ENCODE data around the gene KCNH1.
"Not testable (repeated sequence)": the region's sequence is repeated elsewhere in the genome, so short reads cannot be mapped to it uniquely, and the experiment has no call there.

KCNH1 gene

DNA sequence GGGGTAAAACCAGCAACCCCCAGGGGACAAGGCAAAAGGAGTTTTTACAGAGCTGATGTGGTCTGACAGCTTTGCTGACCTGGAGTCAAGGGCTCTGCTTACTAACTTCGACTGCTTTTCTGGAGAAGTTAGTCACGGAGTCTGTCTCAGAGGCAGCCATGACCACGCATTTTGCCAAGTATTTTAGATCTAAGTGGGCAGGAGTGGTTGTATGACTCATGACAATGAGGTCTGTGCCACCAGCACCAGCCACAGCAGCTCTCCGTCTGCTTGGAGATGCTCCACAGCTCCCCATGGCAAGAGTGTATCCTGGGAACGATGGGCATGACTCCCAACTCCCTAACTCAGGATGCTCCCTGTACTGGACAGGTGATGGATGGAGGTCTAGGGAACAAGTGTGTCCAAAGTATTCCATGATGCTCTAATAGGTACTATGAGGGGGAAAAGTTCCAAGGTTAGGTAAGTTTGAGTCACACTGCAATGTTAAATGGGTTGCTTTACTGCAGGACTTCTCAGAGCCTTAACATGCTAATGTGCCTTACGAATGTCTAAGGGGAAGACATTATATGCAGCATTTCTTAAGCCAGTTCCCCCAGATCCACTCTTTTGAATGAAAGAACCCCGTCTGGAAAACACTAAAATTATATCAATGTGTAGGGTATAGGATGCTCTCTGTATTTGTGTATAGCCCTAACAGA lies 446.2 kb downstream of the KCNH1 start:
- intact Hi-C loops (cut with DNase I), result no loop called here

DNA sequence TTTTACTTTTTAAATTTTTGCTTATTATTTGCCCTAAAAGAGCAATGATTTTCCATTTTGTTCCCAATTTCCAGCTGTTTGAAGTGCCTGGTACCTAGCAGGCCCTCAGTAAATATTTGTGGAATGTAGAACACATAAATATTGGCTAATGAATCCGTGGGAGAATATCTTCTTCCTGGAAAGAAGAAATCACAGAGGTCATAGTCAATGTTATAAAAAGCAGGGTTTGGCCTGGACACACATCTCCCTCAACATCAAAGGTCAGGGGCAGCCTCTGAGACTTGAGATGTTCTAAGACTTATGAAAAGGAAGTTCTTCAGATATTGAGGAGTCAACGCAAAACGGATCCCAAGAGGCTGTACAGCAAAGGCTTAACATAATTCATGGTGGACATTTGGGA lies 447.1 kb downstream of the KCNH1 start:
- DNase-seq, result no peak
- intact Hi-C loops (cut with DNase I), result no loop called here

More for the DNA sequence above, 446.2 kb downstream of the KCNH1 start:
- peak in 34 of 42 donors; percentile 20 to 87 (median 48) for DNase-seq

DNA sequence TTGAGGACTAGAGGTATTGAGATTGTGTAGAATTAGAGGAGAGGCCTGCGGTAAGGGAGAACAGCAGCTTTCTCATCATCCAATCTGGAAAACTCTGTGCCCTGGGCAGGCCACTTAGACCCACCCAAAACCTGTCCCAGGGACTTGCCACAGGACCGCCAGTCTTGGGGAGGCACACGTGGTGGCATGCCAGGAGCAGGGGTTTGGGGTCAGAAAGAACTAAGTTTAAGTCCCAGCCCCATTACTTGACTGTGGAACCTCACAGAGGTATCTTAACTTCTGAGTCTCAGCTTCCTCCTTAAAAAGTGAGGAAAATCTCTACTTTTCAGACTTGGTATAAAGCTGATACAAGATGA lies 448.7 kb downstream of the KCNH1 start:
- no peak for DNase-seq
- intact Hi-C loops (cut with DNase I), result no loop called here

DNA sequence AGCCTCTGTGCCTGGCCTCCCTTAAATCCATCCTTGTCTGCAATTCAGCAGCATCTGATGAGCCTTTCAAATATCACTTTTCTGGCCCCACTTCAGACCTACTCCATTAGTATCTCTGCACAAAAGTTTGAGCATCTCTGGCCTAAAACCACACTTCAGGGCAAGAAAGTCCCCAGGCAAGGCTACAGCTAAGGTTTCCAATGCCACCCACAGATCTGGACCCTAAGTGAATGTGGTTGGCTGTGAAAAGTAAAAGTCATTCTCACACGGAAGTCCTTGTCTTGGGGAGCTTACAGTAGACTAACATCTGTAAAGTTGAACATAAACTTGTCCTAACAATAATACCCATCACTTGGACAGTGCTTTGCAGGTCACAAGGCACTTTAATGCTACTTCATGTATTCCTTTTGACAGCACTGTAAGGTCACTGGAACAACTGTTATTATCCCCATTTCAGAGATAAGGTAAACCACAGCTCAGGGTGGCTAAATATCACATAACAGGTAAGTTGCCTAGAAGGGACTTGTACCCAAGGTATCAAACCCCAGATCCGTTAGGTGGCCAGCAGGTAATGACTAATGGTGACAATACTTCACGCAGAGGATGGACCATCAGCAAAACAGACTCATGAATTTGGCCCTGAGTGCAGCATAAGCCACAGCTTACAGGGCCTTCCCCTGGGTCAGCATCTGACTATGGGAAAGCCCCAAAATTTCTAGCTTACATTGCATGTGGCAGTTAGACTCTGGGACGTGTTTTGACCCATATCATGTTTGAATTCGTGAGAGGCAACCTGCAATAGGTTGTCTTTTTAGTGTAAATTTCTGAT lies 449.3 kb downstream of the KCNH1 start:
- intact Hi-C loops (cut with DNase I), result no loop called here

DNA sequence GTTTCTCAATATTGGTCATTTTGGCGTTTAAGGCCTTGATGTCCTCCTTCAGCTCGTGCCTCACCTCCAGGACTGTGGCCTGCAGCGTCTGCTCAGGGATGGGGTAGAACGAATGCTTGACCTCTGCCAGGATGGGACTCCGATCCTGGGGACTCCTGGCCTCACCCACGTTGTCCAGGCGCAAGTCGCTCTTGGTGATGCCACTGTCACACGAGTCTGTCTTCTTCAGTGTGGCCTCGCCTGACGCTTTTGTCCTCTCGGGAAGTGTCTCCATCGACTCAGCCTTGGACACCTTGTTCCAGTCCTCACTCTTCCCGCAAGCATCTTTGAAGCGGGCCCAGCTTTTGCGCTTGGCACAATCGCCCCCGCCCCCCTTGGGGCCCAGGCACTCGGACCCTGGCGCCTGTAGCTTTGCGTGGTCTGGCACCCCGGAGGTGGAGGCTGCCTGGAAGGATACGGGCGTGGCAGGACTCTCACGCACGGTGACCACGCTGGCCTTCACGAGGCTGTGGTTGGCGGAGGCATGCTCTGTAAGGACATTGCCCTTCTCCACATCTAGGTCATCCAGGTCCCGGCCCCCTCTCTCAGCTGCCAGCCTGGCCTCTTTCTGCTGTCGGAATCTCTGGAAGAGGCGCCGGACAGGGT lies 450.4 kb downstream of the KCNH1 start:
- intact Hi-C loops (cut with DNase I), result no loop called here
- no peak for DNase-seq

More for the DNA sequence above, 449.3 kb downstream of the KCNH1 start:
- DNase-seq, result no peak

DNA sequence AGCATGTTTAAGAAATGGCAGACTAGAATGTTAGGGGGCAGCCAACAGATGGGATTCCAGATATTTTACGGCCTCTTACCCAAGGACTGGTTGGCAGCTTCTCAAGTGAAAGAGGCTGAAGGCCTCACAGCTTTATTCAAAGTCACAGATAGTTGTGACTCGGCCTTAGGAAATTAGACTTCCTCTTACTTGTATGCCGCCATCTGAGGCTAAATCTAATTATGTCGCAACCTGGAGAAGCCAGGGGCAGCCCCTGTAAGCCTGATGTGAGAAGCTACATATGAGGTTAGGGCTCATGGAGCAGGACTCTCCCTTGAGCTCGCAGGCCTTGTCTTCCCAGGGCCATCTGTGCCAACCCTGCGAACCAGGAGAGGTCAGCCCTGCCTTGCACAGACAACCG lies 452.8 kb downstream of the KCNH1 start:
- DNase-seq, result no peak
- intact Hi-C loops (cut with DNase I), result no loop called here

DNA sequence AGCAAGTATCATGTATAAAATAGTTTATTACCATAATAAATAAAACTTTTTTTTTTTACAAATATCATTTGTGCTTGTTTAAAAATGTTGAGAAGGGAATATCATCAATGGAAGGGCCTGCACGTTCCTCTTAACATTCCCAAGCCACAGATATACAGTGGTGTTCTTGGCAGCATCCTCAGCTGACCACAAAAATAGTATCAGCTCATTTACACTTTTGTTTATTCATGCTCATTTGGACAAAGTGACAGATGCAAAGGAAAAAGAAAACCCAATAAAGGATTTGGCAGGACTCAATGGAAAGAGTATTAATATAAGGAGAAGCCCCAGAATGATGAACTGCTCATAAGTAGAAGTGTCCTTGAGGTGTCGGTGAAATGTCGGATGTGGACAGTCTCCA lies 455.6 kb downstream of the KCNH1 start:
- intact Hi-C loops (cut with DNase I), result no loop called here
- DNase-seq, result no peak

DNA sequence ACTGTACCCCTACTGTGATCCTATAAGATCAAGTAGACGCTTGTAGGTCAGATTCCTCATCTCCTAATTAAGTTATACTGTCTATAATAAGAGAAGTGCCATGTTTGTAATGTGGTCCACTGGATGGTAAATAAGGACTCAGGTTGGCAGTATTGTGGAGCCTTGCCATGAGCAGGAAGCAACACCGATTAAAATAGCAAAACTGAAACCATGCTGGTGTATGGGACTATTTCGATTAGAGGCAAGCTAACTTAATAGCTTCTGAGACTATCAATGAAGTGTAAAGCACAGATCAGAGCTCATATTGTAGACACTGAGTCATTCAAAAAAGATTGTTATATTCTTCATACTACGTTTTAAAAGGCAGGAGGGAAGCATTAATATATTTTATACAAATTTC lies 456.4 kb downstream of the KCNH1 start:
- intact Hi-C loops (cut with DNase I), result no loop called here
- DNase-seq, result no peak

DNA sequence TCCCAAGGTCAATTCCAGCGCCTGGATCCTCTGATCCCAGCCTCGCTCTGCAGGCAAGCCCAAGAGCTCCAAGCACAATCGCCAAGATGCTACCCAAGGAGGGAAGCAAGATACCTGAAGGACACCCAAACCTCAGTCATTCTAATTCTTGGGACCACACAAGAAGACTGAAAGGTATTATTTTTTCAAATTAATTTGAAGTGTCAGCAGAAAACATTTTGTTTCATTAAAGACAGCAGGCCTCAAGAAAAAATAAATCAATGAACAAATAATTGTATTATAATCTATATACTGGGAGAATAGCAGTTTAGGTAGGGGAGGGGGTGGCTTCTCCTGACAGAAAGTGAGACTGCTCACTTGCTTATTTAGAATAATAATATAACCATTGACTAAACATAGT lies 457.4 kb downstream of the KCNH1 start:
- DNase-seq, result no peak
- intact Hi-C loops (cut with DNase I), result no loop called here

DNA sequence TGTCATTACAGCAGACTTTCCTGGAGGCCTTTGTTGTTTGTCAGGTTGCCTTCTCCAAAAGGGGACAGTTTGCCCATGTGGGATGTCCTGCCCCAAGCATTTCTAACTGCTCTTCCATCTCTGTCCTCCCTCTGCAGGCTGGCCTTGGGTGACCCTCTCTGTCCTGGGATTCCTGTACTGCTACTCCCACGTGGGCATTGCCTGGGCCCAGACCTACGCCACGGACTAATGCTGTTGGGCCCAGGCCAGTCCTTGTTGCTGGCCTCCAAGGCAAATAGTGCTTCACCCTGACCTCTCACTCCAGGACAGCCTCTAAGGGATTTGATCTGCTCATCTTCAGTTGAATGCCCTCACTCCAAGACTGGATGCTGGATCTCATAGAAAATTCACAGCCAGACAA lies 459.8 kb downstream of the KCNH1 start:
- DNase-seq, result no peak
- intact Hi-C loops (cut with DNase I), result no loop called here

DNA sequence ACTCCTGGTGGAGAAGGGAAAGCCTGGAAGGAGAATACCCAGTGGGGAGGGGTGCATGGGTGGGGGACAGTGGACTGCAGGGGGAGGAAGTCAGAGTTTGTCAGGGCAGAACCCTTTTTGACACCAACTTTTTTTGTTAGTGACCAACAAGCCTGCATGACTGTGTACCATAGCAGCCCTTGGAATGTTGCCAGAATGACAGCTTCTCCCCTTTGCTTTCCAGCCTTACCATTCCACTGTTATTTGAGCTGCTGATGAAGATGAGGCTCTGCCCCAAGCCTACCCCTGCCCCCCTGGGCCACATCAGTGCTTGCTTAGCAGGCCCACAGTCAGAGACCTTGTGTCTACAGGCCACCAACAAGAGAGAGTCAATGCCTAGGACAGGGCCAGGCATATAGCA lies 464.0 kb downstream of the KCNH1 start:
- DNase-seq, result no peak
- intact Hi-C loops (cut with DNase I), result no loop called here

DNA sequence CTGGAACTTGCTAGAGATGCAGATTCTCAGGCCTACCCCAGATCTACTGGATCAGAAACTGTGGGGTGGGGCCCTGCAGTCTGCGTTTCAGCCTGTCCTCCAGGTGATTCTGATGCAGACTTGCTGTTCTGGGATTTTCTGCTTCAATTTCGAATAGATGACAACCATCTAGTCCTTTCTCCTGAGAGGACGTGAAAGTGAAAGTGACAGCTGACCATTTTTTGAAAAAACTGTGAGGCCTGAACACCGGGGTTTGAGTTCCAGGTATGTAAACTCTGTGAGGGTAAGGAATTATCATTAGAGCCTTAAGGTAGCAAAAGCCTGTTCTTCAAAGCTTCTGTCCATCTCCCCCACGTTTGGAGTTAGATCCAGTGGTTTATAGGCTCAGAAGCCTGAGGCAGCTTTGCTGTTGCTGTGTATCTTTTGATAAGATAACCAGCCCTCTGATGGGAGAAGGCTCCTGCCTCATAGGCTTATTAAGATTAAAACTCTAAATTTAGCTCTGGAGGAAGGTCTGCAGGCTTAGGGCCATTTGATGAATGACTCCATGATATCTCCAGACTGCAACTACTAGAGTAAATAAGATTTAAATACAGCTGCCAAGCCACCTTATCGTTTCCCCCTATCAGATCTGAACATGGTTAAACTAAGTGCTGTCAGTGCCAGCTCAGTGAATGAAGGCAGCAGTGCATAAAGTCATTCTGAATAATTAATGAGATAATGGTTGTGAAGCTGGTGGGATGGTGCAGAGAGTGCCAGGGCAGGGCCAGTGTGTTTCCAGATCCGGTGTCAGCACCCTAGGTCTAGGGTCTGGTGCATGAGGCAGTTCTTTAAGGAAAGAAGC lies 470.0 kb downstream of the KCNH1 start:
- no peak for DNase-seq
- intact Hi-C loops (cut with DNase I), result no loop called here

DNA sequence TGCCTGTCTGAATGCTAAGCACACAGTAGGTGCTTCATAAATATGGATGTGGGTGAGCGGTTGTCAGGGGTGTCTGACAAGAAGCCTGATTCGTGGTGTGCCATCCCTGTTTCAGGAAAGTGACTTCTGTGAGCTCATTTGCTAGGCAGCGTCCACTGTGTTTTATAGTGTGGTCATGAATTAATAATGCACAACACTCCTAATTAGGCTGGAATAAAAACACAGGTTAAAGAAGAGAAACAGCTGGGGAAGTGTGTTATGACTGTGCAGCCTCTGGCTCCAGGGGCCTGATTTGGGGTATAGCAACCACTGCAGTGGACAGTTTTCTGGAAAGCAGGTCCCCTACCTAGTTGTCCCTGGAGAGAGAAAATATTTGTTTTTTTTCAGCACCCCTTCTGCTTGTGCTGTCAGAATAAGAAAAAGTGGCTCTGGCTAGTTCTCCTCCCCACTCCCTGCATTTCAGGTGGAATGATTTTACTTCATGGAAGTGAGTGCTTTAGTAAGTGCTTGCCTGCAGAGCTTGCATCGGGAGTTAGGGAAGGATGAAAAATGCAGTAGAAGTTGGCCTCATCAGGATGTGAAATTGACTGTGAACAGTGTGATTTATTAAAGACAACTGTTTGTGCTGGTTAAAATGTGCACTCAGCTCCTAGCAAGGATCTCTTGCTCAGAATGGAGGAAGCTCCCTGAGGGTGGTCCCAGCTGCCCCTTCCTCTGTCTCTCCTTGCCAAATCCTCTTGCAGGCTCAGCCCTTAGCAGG lies 471.5 kb downstream of the KCNH1 start:
- no peak for DNase-seq
- intact Hi-C loops (cut with DNase I), result no loop called here

DNA sequence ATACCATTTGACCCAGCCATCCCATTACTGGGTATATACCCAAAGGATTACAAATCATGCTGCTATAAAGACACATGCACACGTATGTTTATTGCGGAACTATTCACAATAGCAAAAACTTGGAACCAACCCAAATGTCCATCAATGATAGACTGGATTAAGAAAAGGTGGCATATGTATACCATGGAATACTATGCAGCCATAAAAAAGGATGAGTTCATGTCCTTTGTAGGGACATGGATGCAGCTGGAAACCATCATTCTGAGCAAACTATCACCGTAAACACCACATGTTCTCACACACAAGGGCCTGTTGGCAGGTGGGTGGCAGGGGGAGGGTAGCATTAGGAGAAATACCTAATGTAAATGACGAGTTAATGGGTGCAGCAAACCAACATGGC lies 472.4 kb downstream of the KCNH1 start:
- DNase-seq; intact Hi-C loops (cut with DNase I): not testable (repeated sequence)

DNA sequence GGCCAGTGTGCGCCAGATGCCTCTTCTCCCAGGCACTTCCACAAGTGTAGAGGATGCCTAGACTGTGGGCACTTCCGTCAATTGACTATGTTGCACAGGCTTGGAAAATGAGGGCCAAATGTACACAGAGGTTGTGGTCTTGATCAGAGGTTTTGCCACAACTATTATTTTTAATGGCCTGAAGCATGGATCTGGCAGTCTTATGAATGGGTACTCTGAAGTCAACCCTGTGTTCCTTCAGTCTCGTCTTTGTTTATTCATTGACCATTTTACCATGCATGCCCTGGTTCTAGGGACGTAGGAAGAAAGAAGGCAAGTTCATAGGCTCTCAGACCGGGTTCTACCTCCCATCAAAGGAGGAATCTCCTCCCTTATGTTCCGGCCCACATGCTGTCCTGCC lies 476.1 kb downstream of the KCNH1 start:
- intact Hi-C loops (cut with DNase I), result no loop called here
- DNase-seq, result no peak

DNA sequence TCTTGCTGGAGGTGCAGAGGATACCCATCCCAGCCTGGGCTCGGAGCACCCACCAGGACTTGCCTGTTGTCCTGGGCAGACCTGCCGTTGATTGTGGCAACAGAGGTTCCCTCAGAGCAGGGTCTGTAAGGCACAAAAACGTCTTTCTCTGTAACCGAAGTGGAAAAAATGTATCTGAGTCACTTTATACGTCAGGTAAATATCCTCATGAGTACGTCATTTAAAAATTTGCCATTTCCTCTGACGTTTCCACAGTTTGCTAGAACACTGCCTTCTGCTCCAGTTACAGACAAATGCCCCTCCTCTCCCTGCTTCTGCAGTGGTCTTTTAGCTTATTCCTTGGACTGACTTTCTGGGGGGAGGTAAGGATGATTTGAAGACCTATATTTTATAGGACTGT lies 478.4 kb downstream of the KCNH1 start:
- DNase-seq, result no peak
- intact Hi-C loops (cut with DNase I), result no loop called here

DNA sequence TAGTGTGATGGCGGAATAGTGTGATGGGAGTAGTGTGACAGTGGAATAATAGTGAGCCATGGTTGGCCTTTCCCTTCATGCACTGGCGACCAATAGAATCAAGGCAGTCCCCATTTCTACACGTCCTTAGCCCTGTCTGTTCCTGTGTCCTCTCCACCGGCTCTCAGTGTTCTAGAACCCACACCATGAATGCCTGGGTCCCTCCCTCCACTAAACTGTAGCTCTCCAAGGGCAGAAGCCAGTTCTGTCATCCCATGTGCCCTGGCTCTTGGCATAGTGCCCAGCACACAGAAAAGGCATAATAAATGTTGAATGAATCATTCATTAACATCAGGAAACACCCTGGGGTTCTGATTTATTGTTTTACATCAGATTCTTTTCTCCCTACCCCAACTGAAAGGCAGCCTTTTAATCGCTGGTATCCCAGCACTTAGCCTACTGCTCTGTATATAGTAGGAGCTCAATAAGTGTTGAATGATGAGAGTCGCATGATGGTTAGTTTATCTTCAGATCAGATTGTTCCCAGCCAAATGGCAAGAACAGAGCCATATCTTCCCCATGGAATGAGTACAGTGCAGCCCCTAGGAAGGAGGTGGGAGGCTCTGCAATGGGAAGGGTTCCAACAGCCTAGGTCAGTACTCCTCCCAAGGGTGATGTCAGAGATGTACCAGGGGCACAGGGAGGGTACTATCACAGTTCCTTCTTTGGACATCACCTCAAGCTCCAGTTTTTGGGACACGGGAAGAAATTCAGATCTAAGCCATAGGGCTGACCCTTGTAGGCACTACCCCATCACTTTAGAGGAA lies 479.6 kb downstream of the KCNH1 start:
- DNase-seq, result no peak
- intact Hi-C loops (cut with DNase I), result no loop called here

DNA sequence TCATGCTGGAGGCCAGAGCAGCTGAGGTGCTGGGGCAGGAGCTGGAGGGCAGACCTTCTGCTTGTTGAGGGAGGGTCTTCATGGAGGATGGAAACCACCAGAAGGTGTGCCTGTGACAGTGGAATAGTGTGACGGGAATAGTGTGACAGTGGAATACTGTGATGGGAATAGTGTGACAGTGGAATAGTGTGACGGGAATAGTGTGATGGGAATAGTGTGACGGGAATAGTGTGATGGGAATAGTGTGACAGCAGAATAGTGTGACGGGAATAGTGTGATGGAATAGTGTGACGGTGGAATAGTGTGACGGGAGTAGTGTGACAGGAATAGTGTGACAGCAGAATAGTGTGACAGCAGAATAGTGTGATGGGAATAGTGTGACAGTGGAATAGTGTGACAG lies 480.2 kb downstream of the KCNH1 start:
- intact Hi-C loops (cut with DNase I), result no loop called here
- DNase-seq, result no peak

Data from head of caudate nucleus (tissue), 42 donors.